Measurements from ENCODE around the gene PTMA. TPM values are rescaled to one million over a fixed set of nuclear protein-coding genes. Genes with fewer than 3 reads are reported as not detected.

The PTMA gene
- total RNA-seq, 2 experiments from 2014 or later: 2,780 to 3,053 TPM

- Histone ChIP-seq H2AFZ (ENCODE audit: low read length) (peak overlapping the region; percentile 25; the same call in 1 of the 2 replicates), H4K20me1 (ENCODE audit: insufficient read depth, low read length) (no peaks in the 10 kb centered on the region), H3K27ac (ENCODE audit: low read depth, low read length, poor library complexity, severe bottlenecking) (no peak overlapping the region), H3K4me3 (ENCODE audit: low read depth, low read length, poor library complexity, severe bottlenecking) (no peak overlapping the region), H3K4me1 (ENCODE audit: insufficient read depth, low read length, poor library complexity, severe bottlenecking) (peaks cover 39% of the 10 kb centered on the region), H3K4me2 (ENCODE audit: low read length) (peak overlapping the region; percentile 16), H3K79me2 (ENCODE audit: insufficient read depth, low read depth, low read length) (no peaks in the 10 kb centered on the region), H3K9me2 (ENCODE audit: insufficient read depth, low read length) (no peaks in the 10 kb centered on the region), H3K9me3 (ENCODE audit: low read length) (no peaks in the 10 kb centered on the region), H3K36me3 (ENCODE audit: insufficient read depth, low read length) (no peaks in the 10 kb centered on the region)
- ChIA-PET CTCF (ENCODE audit: unreplicated experiment) (interaction anchor here (0.7 to 0.9 kb wide), 2 partner anchors 9 to 16 kb away, joined by 3 to 6 read pairs; no protein-coding TSS in a partner anchor), POLR2A (interaction anchor here (0.6 to 0.8 kb wide), 3 partner anchors 14 to 79 kb away, joined by 3 to 4 read pairs (median 3); no protein-coding TSS in a partner anchor)
- intact Hi-C loops (cut with micrococcal nuclease; ENCODE audit: unreplicated experiment): no loop called here
- TF ChIP-seq EZH2phosphoT487 (IDR thresholded peaks at IDR 0.05; ENCODE audit: borderline replicate concordance, low read depth, low read length): no peak
- TF ChIP-seq, protein P1, sequence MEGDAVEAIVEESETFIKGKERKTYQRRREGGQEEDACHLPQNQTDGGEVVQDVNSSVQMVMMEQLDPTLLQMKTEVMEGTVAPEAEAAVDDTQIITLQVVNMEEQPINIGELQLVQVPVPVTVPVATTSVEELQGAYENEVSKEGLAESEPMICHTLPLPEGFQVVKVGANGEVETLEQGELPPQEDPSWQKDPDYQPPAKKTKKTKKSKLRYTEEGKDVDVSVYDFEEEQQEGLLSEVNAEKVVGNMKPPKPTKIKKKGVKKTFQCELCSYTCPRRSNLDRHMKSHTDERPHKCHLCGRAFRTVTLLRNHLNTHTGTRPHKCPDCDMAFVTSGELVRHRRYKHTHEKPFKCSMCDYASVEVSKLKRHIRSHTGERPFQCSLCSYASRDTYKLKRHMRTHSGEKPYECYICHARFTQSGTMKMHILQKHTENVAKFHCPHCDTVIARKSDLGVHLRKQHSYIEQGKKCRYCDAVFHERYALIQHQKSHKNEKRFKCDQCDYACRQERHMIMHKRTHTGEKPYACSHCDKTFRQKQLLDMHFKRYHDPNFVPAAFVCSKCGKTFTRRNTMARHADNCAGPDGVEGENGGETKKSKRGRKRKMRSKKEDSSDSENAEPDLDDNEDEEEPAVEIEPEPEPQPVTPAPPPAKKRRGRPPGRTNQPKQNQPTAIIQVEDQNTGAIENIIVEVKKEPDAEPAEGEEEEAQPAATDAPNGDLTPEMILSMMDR (conservative IDR thresholded peaks at IDR 0.05; ENCODE audit: low read length): no peak
- no TSS peak for BruUV-seq (replicated peaks)
- DNase-seq (ENCODE audit: low spot score): peak; percentile 43
Measured at GRCh38 chr2:231691251-231691772, 17.0 kb upstream of the PTMA start.

DNA sequence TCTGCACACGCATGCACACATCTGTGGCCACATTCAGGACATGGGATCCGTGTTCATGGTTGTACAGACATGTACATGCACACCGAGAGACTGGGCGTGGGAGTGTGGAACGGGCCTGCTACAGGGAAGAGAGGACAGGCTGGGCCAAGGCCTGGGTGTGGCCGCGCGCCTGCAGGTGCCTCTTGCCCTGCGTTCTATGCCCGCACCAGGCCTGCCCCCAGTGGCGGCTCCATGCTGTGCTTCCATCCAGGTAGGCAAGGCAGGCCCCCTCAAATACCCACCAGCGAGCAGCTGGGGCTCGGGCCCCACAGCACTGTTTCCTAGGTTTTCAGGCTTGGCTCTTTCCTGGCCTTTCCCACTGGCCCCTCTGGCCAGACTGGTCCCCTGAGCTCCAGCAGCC lies 15.5 kb upstream of the PTMA start:
- TF ChIP-seq, protein P1 (conservative IDR thresholded peaks at IDR 0.05; ENCODE audit: low read length): peak; percentile 43
- no peak for TF ChIP-seq EZH2phosphoT487 (IDR thresholded peaks at IDR 0.05; ENCODE audit: borderline replicate concordance, low read depth, low read length)
- POLR2A ChIA-PET: interaction anchor here (1.3 kb wide), 1 partner anchor 10 kb away, joined by 6 read pairs; no protein-coding TSS in a partner anchor
- Histone ChIP-seq H3K4me3 (ENCODE audit: low read depth, low read length, poor library complexity, severe bottlenecking) (no peak overlapping the region), H3K79me2 (ENCODE audit: insufficient read depth, low read depth, low read length) (no peaks in the 10 kb centered on the region), H3K9me3 (ENCODE audit: low read length) (no peaks in the 10 kb centered on the region), H3K27ac (ENCODE audit: low read depth, low read length, poor library complexity, severe bottlenecking) (no peak overlapping the region), H3K4me1 (ENCODE audit: insufficient read depth, low read length, poor library complexity, severe bottlenecking) (peaks cover 25% of the 10 kb centered on the region), H2AFZ (ENCODE audit: low read length) (0 out of 2 replicates have a peak overlapping the region, but pooled peaks have one; percentile 13), H3K4me2 (ENCODE audit: low read length) (no peak overlapping the region), H4K20me1 (ENCODE audit: insufficient read depth, low read length) (no peaks in the 10 kb centered on the region), H3K9me2 (ENCODE audit: insufficient read depth, low read length) (no peaks in the 10 kb centered on the region), H3K36me3 (ENCODE audit: insufficient read depth, low read length) (no peaks in the 10 kb centered on the region)
- BruUV-seq (replicated peaks): no TSS peak
- no peak for DNase-seq (ENCODE audit: low spot score)
- intact Hi-C loops (cut with micrococcal nuclease; ENCODE audit: unreplicated experiment): no loop called here
- CTCF ChIA-PET (ENCODE audit: unreplicated experiment): no interaction called here

DNA sequence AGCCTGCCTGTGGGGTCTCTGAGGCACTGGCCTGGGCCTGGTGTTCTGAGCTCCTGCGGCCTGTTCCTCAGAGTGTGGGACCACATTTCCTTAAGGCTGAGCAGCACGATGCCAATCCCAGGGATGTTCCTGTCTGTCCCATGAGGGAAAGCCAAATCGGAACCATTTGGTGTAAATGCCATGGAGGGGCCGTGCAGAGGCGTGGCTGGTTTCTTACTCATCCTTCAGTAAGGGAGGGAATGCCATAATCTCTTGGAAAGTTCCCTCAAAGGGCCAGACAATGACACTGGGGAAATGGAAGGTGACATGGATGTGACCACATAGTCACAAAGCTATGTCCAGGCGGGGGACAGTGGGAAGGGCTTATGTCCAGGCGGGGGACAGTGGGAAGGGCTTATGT lies 14.4 kb upstream of the PTMA start:
- intact Hi-C loops (cut with micrococcal nuclease; ENCODE audit: unreplicated experiment): no loop called here
- H3K9me2 ChIP-seq (ENCODE audit: insufficient read depth, low read length): no peaks in the 10 kb centered on the region
- ChIA-PET CTCF (ENCODE audit: unreplicated experiment) (interaction anchor here (0.9 kb wide), 1 partner anchor 11 kb away, joined by 3 read pairs; no protein-coding TSS in a partner anchor), POLR2A (interaction anchor here (0.6 to 2.1 kb wide), 6 partner anchors 9 to 1540 kb away, joined by 3 to 8 read pairs (median 5); no protein-coding TSS in a partner anchor)
- no TSS peak for BruUV-seq (replicated peaks)
- H3K4me3 ChIP-seq (ENCODE audit: low read depth, low read length, poor library complexity, severe bottlenecking): no peak overlapping the region
- H3K9me3 ChIP-seq (ENCODE audit: low read length): no peaks in the 10 kb centered on the region
- no peaks in the 10 kb centered on the region for H4K20me1 ChIP-seq (ENCODE audit: insufficient read depth, low read length)
- no peak overlapping the region for H3K4me2 ChIP-seq (ENCODE audit: low read length)
- no peak overlapping the region for H2AFZ ChIP-seq (ENCODE audit: low read length)
- peaks cover 24% of the 10 kb centered on the region for H3K4me1 ChIP-seq (ENCODE audit: insufficient read depth, low read length, poor library complexity, severe bottlenecking)
- no peak overlapping the region for H3K27ac ChIP-seq (ENCODE audit: low read depth, low read length, poor library complexity, severe bottlenecking)
- no peaks in the 10 kb centered on the region for H3K36me3 ChIP-seq (ENCODE audit: insufficient read depth, low read length)
- H3K79me2 ChIP-seq (ENCODE audit: insufficient read depth, low read depth, low read length): no peaks in the 10 kb centered on the region
- DNase-seq (ENCODE audit: low spot score): no peak
- TF ChIP-seq, protein P1 (conservative IDR thresholded peaks at IDR 0.05; ENCODE audit: low read length): no peak
- TF ChIP-seq EZH2phosphoT487 (IDR thresholded peaks at IDR 0.05; ENCODE audit: borderline replicate concordance, low read depth, low read length): no peak
